DMS153 treated with DMSO at 0.1 percent for 48 hours (cell line): ENCODE data around the gene SPACA4.
"Not testable (repeated sequence)": the region's sequence is repeated elsewhere in the genome, so short reads cannot be mapped to it uniquely, and the experiment has no call there.

Source experiments
- DNase-seq: peaks from one replicate; lab custom pipeline; 2025; ENCODE audit not compliant: unreplicated experiment; lab: John Stamatoyannopoulos, UW

The SPACA4 gene

GRCh38 chr19:48618278-48618915, 11.9 kb downstream of the SPACA4 start:
- no peak for DNase-seq

- peak; percentile 98 for DNase-seq
Measured at GRCh38 chr19:48618916-48619691, 12.6 kb downstream of the SPACA4 start, which contains the start of the genes RPL18 and SPHK2. RPL18 (minus strand) TSS chr19:48619178; CDS start chr19:48619143, 35 bp downstream. SPHK2 (plus strand) TSS chr19:48619506; CDS start chr19:48620515, 1,009 bp downstream.

- DNase-seq = no peak
Measured at GRCh38 chr19:48619692-48620585, 13.4 kb downstream of the SPACA4 start.

DNA sequence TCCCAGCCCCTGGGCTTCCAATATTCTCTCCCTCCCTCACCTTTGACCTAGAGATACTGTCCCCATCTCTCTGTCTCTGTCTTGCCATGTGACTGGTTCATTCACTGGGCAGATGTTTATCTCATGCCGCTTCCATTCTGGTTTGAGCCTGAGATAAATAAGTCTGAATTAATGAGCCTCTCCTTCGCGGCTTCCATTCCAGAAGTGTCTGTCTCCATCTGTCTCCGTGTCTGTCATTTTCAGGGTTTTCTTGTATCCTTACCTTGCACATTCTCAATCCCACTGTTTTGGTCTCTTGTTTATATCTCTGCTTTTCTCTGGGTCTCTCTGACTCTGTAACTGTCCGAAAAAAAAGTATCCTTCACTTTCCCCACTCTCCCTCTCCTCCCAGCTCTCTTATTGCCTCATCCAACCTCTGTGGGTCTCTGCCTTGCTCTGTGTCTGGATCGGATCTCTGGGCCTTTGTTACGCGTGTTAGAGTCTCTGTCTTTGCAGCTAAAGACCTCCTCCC, 17.1 kb downstream of the SPACA4 start:
- no peak for DNase-seq

GRCh38 chr19:48624067-48624594, 17.6 kb downstream of the SPACA4 start:
- DNase-seq = peak; percentile 97

GRCh38 chr19:48624791-48625723, 18.5 kb downstream of the SPACA4 start:
- no peak for DNase-seq

DNA sequence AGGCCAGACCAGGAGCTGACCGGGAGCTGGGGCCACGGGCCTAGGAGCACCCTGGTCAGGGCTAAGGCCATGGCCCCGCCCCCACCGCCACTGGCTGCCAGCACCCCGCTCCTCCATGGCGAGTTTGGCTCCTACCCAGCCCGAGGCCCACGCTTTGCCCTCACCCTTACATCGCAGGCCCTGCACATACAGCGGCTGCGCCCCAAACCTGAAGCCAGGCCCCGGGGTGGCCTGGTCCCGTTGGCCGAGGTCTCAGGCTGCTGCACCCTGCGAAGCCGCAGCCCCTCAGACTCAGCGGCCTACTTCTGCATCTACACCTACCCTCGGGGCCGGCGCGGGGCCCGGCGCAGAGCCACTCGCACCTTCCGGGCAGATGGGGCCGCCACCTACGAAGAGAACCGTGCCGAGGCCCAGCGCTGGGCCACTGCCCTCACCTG, 19.4 kb downstream of the SPACA4 start:
- no peak for DNase-seq

DNA sequence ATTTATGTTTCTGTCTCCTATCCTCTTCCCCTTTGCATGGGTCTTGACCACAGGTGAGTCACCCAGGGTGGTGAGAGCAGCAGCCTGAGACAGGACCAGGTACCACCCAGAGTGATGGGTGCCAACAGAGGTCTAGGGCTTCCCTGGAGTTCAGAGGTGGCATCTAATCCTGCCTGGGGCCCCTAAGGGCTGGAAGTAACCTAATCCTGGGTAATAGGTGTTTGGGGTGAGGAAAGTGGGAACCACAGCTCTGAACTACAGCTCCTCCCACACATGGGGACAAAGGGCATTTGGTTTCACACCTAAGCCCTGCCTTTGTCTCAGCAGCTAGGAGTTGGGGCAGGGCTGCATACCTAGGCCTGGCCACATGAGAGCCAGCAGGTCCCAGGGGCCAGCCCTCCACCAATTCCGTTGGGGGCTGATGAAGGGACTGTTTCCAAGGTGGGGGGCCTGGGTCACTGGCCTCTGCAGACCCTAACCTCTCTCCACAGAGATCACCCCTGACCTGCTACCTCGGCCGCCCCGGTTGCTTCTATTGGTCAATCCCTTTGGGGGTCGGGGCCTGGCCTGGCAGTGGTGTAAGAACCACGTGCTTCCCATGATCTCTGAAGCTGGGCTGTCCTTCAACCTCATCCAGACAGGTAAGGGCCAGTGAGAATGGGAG, 20.8 kb downstream of the SPACA4 start:
- DNase-seq = no peak

DNA sequence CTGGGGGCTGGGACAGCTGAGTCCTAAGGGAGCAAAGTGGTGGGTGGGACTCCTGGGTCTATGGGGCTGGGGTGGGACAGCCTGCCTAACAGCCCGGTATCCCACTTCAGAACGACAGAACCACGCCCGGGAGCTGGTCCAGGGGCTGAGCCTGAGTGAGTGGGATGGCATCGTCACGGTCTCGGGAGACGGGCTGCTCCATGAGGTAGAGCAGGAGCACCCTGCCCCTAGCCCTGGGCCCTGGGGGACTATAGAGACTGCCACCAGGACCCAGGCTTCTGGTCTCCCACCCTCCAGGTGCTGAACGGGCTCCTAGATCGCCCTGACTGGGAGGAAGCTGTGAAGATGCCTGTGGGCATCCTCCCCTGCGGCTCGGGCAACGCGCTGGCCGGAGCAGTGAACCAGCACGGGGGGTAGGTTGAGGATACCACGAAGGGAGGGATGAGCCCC, 21.3 kb downstream of the SPACA4 start:
- no peak for DNase-seq

DNA sequence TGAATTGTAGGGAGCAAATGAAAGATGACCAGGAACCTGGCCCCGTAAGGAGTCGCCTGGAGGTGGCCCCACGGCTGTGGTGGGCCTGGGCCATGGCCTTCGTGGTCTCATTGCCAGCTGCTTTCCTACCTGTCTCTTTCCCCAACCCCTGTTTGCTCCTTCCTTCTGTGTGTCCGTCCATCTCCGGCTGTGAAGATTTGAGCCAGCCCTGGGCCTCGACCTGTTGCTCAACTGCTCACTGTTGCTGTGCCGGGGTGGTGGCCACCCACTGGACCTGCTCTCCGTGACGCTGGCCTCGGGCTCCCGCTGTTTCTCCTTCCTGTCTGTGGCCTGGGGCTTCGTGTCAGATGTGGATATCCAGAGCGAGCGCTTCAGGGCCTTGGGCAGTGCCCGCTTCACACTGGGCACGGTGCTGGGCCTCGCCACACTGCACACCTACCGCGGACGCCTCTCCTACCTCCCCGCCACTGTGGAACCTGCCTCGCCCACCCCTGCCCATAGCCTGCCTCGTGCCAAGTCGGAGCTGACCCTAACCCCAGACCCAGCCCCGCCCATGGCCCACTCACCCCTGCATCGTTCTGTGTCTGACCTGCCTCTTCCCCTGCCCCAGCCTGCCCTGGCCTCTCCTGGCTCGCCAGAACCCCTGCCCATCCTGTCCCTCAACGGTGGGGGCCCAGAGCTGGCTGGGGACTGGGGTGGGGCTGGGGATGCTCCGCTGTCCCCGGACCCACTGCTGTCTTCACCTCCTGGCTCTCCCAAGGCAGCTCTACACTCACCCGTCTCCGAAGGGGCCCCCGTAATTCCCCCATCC, 22.1 kb downstream of the SPACA4 start:
- DNase-seq = no peak

DNA sequence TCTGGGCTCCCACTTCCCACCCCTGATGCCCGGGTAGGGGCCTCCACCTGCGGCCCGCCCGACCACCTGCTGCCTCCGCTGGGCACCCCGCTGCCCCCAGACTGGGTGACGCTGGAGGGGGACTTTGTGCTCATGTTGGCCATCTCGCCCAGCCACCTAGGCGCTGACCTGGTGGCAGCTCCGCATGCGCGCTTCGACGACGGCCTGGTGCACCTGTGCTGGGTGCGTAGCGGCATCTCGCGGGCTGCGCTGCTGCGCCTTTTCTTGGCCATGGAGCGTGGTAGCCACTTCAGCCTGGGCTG, 22.7 kb downstream of the SPACA4 start:
- DNase-seq = no peak

- peak; percentile 86 for DNase-seq
Measured at GRCh38 chr19:48629599-48630295, 23.2 kb downstream of the SPACA4 start.

GRCh38 chr19:48630296-48631063, 23.9 kb downstream of the SPACA4 start:
- DNase-seq = no peak

GRCh38 chr19:48631225-48631624, 24.7 kb downstream of the SPACA4 start:
- no peak for DNase-seq

DNA sequence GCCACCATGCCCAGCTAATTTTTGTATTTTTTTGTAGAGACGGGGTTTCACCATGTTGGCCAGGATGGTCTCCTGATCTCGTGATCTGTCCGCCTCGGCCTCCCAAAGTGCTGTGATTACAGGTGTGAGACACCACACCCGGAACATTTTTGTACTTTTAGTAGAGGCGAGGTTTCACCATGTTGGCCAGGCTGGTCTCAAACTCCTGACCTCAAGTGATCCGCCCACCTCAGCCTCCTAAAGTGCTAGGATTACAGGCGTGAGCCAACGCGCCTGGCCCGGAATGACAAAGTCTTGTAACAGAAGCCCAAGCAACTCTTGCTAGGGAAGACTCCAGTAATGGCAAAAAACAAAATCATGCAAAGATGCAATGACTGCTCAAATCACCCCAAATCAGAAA, 25.7 kb downstream of the SPACA4 start:
- DNase-seq = not testable (repeated sequence)

- no peak for DNase-seq
Measured at GRCh38 chr19:48632692-48633147, 26.2 kb downstream of the SPACA4 start.
